IPS-18c (cell line): ENCODE data around the gene MYD88.
"Not testable (repeated sequence)": the region's sequence is repeated elsewhere in the genome, so short reads cannot be mapped to it uniquely, and the experiment has no call there.

Experiments
- H3K4me3 ChIP-seq: 2 replicates; pipeline ENCODE4 v1.7.0; 2013; ENCODE audit warnings: low read depth, mild to moderate bottlenecking, low read length, moderate library complexity; ENCODE audit not compliant: insufficient read depth
- H3K9me3 ChIP-seq: one replicate; pipeline ENCODE4 v1.6.1; 2013; ENCODE audit warnings: mild to moderate bottlenecking, low read length, moderate library complexity; ENCODE audit not compliant: control insufficient read depth, insufficient read depth

MYD88 gene

DNA sequence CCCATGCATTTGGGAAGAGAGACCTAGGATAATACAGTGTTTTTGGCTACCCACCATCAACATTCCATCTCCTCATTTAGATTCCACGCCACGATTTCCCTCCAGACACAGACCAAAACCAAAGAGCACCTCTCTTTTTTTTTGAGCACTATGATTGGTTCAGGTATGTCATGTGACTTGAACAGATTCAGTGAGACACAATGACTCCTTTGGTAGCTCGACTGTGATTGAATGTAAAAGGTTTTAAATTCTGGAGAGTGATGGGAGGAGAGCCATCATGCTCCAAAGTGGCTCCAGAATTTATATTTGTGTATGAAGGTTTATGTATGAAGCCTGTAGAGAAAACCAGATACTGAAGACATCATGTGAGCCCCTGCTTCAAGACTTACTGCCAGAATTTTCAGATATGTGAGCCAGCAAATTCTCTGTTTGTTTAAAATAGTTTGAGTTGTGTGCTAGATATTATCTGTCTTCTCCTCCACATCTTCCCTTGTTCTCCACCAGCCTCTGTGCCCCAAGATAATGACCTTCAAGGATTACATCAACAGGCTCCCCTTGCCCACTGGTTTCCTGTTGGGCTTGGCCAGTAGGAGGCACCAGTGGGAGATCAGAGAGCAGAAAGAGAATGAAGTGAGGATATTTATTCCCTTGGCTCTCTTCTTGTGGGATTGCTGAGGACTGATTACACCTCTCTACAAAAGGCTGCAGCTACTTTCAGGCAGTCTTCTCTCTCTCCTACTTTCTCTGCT lies 12.5 kb downstream of the MYD88 start:
- Histone ChIP-seq H3K4me3 (no peak overlapping the region), H3K9me3 (no peaks in the 10 kb centered on the region)

DNA sequence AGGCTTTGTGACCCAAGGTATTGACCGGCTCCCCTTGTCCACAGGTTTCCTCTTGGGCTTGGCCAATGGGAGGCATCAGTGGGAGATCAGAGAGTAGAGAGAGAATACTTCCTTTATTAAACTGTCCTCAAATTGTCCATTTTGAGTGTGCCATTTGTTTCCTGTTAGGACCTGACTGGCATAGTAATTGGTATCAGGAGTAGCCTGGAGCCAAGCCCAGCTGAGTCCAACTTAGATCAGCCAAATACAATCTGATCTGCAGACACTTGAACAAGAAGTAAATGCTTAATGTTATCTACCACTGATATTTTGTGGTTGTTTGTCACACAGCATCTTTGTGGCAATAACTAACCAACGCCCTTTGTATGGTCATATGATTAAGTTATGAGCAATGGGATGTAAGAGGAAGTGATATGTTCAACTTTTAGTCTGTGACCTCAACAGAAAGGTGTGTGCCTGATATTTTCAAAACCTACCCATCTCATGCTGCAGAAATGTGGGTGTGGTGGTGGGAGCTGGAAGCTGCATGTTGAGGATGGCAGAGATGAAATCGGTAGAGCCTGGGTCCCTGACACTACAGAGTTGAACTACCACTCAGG lies 13.3 kb downstream of the MYD88 start:
- no peaks in the 10 kb centered on the region for H3K9me3 ChIP-seq
- H3K4me3 ChIP-seq, result no peak overlapping the region

DNA sequence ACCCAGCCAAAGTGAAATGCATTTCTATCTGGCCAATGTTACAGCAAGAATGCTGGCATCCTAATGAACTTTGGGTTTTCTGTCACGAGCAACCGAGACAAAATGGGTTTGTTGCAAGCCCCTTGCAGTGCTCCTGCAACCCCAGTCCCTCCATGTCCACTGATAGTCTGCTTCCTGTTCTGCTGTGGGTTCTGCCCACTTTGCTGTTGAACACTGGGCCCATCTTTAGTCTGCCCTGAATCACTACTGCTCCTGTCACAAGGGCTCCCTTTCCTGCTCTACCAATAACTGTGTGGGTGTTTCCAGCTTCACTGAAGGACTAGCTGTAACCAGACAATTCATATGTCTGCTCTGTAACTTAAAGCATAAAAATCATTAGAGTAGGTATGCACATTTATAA lies 14.1 kb downstream of the MYD88 start:
- Histone ChIP-seq H3K4me3 (no peak overlapping the region), H3K9me3 (no peaks in the 10 kb centered on the region)

DNA sequence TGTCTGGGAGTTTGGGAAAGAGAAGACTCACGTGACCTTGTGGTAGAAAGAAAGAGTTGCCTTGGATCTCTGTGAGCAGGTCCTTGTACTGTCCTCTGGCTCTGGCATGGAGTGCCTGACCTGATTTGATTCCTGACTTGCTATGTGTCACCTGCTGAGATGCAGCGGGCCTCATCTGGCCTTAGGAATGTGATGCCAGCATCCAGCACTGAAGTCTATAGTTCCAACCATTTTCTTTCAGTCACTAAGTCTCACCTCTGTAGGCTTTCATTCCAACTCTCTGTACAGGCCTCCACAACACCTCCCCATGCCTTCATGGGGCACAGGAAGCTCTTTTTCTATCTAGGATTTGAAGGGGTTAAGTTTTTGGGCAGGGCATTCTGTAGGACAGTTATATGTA lies 14.8 kb downstream of the MYD88 start:
- Histone ChIP-seq H3K4me3 (no peak overlapping the region), H3K9me3 (no peaks in the 10 kb centered on the region)

DNA sequence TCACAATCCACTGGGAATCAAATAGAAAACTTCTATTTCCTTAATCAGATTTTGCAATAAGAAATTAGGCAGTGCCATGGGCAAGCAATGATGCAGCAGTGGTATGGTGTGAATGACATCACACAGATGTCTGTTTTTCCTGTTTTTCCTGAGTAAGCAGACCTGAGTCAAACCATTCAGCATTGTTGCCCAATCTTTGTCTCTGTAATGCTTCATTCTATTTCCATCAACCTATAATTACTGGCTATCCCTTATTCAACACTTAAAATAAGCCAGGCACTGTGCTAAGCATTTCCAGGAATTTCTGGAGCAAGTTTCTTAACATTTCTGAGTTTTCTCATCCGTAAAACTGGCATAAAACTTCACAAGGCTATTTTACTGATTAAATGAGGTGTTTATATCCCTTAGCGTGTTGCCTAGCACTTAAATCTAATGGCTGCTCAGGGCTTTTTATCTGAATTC lies 15.6 kb downstream of the MYD88 start:
- Histone ChIP-seq H3K9me3 (no peaks in the 10 kb centered on the region), H3K4me3 (no peak overlapping the region)

DNA sequence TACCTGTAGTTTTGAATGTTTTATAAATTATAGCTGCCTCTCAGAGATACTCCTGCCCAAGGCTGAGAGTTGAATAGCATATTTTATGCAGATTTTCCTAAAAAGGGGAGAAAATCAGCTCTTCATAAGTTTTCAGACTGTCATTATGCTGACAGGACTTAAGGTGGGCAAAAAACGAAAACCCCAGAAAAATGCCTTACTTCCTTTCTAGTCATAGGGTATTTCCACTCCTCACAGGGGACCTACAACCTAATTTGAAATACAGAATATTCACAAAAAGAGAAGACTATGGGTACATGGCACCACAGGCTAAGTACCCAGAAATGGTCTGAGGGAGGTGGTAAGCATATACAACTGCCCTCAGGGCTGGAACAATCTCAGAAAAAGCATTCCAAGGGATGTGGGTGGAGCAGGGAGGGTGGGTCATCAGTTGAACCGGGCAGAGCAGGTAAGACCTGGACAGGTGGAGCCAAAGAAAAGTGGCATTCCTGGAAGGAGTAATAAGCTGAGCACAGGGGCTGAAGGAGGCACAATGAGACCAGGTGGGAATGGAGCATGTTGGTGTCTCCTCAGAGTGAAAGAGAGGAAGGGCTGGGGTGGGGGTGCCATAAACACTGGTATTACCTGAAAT lies 16.3 kb downstream of the MYD88 start:
- Histone ChIP-seq H3K4me3 (no peak overlapping the region), H3K9me3 (no peaks in the 10 kb centered on the region)

DNA sequence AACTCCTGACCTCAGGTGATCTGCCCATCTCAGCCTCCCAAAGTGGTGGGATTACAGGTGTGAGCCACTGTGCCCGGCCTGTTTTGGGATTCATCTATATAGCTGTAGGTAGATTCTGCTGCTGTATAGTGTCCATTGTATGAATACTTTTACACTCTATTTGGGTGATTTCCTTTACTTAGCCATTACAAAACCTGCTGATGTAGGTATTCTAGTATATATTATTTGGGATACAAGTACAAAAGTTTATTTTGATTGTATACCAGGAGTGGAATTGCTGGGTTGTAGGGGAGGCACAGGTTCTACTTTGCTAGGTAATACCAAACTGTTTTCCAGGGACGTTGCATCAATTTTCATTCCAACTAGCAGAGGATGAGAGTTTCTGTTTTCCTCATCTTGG lies 17.4 kb downstream of the MYD88 start:
- no peak overlapping the region for H3K4me3 ChIP-seq
- no peaks in the 10 kb centered on the region for H3K9me3 ChIP-seq

DNA sequence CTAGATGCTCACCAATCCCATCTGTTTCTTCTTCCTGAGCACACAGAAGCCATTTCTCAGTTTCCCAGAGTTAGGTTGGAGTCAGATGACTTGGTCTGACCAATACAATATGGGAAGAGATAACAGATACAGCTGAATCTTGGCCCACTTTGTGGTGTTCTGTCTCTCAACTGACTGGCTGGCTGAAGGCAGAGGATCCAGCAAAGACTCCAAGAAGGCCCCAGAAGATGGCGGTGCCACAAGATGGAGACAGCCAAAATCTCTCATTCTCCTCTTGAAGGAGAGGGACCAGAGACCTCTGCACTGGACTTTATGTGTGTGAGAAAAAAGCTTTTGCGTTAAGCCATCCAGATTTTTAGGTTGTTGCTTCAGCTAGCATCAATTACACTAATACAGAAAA lies 18.7 kb downstream of the MYD88 start:
- Histone ChIP-seq H3K9me3 (no peaks in the 10 kb centered on the region), H3K4me3 (no peak overlapping the region)

DNA sequence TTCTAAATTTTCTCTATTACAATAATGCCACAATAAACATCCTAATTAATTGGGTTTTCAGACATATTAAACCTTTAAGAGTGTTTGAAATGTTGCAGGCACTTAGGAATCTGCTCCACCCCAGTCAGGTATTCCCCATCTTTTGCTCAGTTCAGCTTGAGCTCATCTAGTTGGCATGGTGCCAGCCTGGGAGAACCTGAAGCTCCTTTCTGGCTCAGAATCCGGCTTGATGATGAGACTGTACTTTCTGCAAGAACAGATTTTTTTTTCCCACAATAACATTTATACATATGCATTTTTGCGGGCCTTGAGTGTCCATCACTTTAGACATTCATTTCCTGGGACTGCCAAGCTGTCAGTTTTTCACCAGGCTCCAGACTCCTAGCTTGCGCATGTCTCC lies 19.1 kb downstream of the MYD88 start:
- Histone ChIP-seq H3K9me3 (no peaks in the 10 kb centered on the region), H3K4me3 (no peak overlapping the region)

DNA sequence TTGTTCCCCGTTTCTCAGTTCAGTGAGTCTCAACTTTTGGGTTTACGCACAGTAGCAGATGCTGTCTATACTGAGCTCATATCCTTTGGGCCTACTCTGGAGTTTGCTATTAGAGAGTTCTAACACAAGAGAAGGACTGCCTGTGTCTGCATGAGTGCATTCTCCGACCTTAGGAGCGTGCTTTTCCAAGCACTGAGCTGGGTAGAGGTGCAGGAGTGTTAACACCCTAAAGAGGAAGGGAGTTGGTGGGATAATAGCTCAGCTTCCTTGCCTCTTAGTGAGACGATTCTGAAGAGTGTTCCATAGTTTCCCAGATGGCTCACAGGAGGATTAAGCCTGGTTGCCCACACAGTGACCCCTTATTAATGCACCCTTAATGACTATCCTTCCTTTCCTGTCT lies 20.0 kb downstream of the MYD88 start:
- H3K4me3 ChIP-seq, result no peak overlapping the region
- no peaks in the 10 kb centered on the region for H3K9me3 ChIP-seq

DNA sequence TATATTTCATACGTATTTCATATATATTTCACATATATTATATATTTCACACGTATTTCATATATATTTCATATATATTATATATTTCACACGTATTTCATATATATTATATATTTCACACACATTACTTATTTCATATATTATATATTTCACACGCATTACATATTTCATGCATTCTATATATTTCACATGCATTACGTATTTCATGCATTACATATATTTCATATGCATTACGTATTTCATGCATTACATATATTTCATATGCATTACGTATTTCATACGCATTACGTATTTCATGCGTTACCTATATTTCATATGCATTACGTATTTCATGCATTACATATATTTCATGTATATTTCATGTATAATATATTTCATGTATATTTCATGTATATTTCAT lies 22.2 kb downstream of the MYD88 start:
- not testable (repeated sequence) for H3K4me3 ChIP-seq, H3K9me3 ChIP-seq

DNA sequence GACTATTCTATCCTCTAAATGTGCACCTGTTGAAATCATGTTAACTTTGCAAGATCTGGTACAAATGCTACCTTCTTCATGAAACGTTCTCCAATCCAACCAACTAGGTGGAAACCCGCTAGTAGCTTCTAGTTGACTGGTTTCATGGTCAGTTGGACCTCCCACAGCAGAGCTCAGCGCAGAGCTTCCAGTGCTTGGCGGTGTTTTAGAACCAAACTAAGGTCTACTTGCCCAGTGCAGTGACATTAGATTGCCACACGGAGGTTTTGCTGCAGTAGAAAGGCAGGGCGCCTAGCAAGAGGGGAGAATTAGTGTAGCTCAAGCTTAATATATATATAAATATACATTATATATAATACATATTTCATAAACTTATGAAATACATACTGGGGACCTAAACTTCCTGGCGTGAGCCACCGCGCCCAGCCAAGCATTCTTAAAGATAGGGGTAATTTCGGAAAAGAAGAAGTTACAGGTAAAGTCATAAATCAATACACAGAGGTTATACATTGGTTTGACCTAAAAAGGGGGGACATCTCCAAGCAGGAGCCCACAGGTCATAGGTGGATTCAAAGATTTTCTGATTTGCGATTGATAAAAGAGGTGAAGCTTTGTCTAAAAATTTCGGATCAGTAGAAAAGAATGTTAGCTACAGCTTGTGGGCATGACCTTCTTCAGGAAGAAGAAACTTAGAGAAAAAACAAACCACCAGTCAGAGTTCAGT lies 24.8 kb downstream of the MYD88 start:
- Histone ChIP-seq H3K9me3 (no peaks in the 10 kb centered on the region), H3K4me3 (no peak overlapping the region)

DNA sequence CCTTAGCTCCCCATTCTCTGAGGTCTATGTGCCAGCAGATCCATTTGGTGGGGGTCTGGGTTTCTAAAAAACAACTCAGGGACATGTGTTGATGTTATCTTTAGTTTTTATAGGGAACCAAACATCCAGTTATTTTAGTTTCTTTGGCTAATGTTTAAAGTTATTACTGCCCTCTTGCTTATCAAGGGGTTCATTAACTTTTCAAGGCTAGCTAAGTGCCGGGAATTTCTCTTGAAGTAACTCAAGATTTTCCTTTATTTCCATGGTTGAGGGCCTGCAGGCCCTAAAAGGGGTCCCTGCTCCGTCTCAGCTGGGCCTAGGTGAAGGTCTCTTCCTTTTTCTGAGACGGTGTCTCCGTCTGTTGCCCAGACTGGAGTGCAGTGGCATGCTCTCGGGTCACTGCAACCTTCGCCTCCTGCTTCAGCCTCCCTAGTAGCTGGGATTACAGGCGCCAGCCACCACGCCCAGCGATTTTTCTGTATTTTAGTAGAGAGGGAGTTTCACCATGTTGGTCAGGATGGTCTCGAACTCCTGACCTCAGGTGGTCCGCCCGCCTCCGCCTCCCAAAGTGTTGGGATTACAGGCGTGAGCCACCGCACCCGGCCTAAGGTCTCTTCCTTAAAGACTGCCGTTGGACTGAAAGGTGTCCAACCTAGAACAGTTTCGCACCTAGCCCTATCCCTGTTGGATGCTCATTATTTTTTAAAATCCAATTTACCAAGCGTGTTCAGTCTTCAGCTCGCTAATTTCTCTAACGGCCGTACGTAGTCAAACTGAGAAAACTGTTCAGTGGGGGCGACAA lies 25.6 kb downstream of the MYD88 start:
- H3K4me3 ChIP-seq, result peak overlapping the region; percentile 70
- no peaks in the 10 kb centered on the region for H3K9me3 ChIP-seq

DNA sequence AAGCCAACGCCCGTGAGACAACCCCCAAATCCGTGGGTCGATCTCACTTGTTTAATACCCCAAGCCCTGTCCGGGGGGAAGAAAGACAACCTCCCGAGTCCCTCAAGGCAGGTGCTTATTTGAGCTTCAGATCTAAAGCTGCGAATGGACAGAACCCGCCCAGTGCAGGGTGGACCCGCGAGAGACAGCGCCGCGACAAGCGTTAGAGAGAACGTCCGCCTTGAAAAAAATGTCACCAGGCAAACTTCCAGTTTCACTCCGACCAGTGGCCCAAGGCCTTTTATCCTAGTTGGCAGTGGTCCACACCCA lies 26.1 kb downstream of the MYD88 start:
- no peaks in the 10 kb centered on the region for H3K9me3 ChIP-seq
- H3K4me3 ChIP-seq, result peak overlapping the region; percentile 70

DNA sequence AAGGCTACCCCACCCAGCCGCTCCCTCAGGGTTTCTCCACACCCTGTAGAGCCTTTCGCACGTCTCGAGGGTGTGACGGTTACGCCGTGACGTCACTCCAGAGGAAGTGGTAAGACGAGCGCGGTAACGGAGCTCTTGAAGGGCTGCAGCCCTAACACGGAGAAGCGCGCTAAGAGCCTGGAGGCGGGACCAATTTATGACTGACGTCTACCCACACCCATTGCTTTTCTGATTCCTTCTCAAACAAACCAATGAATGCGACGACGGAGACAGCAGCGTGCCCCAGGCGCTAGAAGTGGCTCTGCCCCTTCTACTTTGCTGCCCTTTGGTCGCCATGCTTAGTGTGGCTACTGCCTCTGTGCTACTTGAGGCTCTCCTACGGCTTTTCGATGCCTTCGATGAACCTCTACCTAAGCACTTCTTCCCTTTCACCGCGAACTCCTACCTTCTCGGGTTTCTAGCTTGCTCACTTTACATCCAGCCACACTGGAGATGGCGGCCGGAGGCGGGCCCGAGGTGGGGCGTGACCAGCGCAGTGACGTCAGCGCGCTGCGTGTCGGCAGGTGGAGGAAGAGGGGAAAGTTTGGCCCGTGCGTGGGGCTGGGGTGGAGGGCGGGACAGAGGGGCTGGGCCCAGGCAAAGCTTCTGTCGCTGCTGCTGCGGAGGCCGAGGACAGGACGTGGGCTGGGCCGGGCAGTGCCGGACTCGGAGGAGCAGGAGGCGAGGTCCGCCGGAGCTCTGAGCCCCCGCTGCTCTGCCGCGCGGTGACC lies 26.7 kb downstream of the MYD88 start, which contains the start of gene OXSR1:
Gene OXSR1, plus strand, starts transcription at position 586 of the 770 bp plus-strand sequence. CDS start 340 bp downstream, outside the sequence.
- Histone ChIP-seq H3K4me3 (peak within 1 kb of the TSS; percentile 70), H3K9me3 (no peaks in the 10 kb centered on the region)

DNA sequence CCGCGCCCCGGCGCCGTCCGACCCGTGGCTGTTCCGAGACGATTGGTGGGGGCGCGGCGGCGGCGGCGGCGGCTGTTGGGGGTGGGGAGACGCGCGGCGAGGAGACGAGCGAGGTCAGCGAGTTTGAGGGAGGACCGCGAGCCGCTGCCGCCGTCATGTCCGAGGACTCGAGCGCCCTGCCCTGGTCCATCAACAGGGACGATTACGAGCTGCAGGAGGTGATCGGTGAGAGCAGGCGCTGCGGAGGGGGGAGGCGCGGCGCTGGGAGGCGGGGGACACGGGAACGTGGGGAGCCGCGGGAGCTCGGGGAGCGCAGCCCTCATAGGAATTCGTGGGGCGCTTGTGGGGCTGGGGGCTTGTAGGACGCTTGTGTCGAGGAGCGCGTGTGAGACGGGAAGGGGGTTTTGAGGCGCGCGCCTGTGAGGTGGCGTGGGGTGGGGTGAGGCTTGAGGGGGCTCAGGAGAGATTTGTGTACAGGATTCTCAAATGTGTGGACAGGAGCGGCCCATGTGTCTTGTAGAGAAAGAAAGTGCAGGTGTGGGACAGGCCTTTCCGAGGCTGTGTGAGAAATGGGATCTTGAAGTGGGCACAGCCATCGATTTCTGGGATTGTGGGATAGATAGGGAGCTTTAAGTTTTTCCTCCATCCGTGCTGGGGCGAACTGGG lies 27.4 kb downstream of the MYD88 start:
- Histone ChIP-seq H3K9me3 (no peaks in the 10 kb centered on the region), H3K4me3 (peak overlapping the region; percentile 70)
